HEK293 (cell line): ENCODE data around the gene NPTXR.

Experiments used
- CTCF ChIA-PET: fragments of 350-600 bp; formaldehyde crosslinking; extraction: SDS; loops from one replicate; lab custom pipeline; 2021; ENCODE audit warnings: antibody characterized with exemption; lab: Yijun Ruan, JAX
- POLR2A ChIA-PET: fragments of 300-600 bp; formaldehyde crosslinking; extraction: SDS; loops from one replicate; lab custom pipeline; 2020; ENCODE audit warnings: antibody characterized with exemption, inconsistent platforms; lab: Yijun Ruan, JAX
- H3K27ac ChIP-seq: fragments of 200-500 bp; sonication (Bioruptor generic); 2 replicates; pipeline ENCODE4 v1.5.1; 2014; ENCODE audit warnings: low read depth, low read length, control low read depth, inconsistent platforms; ENCODE audit errors: extremely low read depth
- H3K36me3 ChIP-seq, 2 experiments: fragments of 200-500 bp in 1 of 2; sonication (Bioruptor generic) in 1 of 2; 1 replicate in 1 of 2; 2 replicates in 1 of 2; pipeline ENCODE4 v1.5.1; 2014 to 2017; ENCODE audit warnings: inconsistent platforms in 2 of 2, low read length in 2 of 2; ENCODE audit not compliant: control insufficient read depth in 2 of 2, insufficient read depth in 1 of 2
- H3K4me1 ChIP-seq: fragments of 200-500 bp; sonication (Bioruptor generic); 2 replicates; pipeline ENCODE4 v1.5.1; 2014; ENCODE audit warnings: mild to moderate bottlenecking, low read length, inconsistent platforms; ENCODE audit not compliant: control insufficient read depth, insufficient read depth
- H3K4me3 ChIP-seq: 2 replicates; pipeline ENCODE4 v1.5.1; 2011; ENCODE audit warnings: low read depth, mild to moderate bottlenecking, control low read depth, low read length, moderate library complexity
- H3K9me3 ChIP-seq: fragments of 200-500 bp; sonication (Bioruptor generic); 2 replicates; pipeline ENCODE4 v1.5.1; 2014; ENCODE audit warnings: low read depth, low read length, inconsistent platforms; ENCODE audit not compliant: control insufficient read depth, insufficient read depth
- GFI1B ChIP-seq: fragments of 450-650 bp; formaldehyde crosslinking; IDR thresholded peaks from 2 replicates; pipeline ENCODE4 v1.5.1; 2016; ENCODE audit warnings: missing biosample characterization, missing genetic modification characterization
- GLI4 ChIP-seq: fragments of 450-650 bp; formaldehyde crosslinking; IDR thresholded peaks from 2 replicates; pipeline ENCODE4 v1.5.1; 2016; ENCODE audit warnings: missing biosample characterization, missing genetic modification characterization
- OVOL3 ChIP-seq: fragments of 450-650 bp; formaldehyde crosslinking; IDR thresholded peaks from 2 replicates; pipeline ENCODE4 v1.5.1; 2016; ENCODE audit warnings: missing biosample characterization, missing genetic modification characterization
- ZNF19 ChIP-seq: fragments of 450-650 bp; formaldehyde crosslinking; IDR thresholded peaks from 2 replicates; pipeline ENCODE4; 2016; ENCODE audit warnings: missing biosample characterization, missing genetic modification characterization, low read depth
- ZNF302 ChIP-seq: fragments of 450-650 bp; formaldehyde crosslinking; IDR thresholded peaks from 2 replicates; pipeline ENCODE4 v1.5.1; 2016; ENCODE audit warnings: missing biosample characterization, missing genetic modification characterization, low read depth
- ZNF404 ChIP-seq: fragments of 450-650 bp; formaldehyde crosslinking; IDR thresholded peaks from 2 replicates; pipeline ENCODE4 v1.5.1; 2017; ENCODE audit warnings: missing biosample characterization, missing genetic modification characterization
- ZNF433 ChIP-seq: fragments of 450-650 bp; formaldehyde crosslinking; IDR thresholded peaks from 2 replicates; pipeline ENCODE4 v1.5.1; 2016; ENCODE audit warnings: missing biosample characterization, missing genetic modification characterization, low read depth
- ZNF501 ChIP-seq: fragments of 450-650 bp; formaldehyde crosslinking; IDR thresholded peaks from 2 replicates; pipeline ENCODE4 v1.5.1; 2016; ENCODE audit warnings: missing biosample characterization, missing genetic modification characterization
- ZNF510 ChIP-seq: fragments of 450-650 bp; formaldehyde crosslinking; IDR thresholded peaks from 2 replicates; pipeline ENCODE4 v1.5.1; 2018; ENCODE audit warnings: mild to moderate bottlenecking, missing genetic modification characterization, missing biosample characterization; ENCODE audit not compliant: insufficient replicate concordance
- ZNF548 ChIP-seq: fragments of 450-650 bp; formaldehyde crosslinking; IDR thresholded peaks from 2 replicates; pipeline ENCODE4 v1.5.1; 2016; ENCODE audit warnings: missing biosample characterization, missing genetic modification characterization
- ZNF561 ChIP-seq: fragments of 450-650 bp; IDR thresholded peaks from 2 replicates; pipeline ENCODE4 v1.5.1; 2018; ENCODE audit warnings: missing biosample characterization, missing genetic modification characterization, borderline replicate concordance
- ZNF571 ChIP-seq: fragments of 450-650 bp; formaldehyde crosslinking; IDR thresholded peaks from 2 replicates; pipeline ENCODE4 v1.5.0; 2017; ENCODE audit warnings: missing biosample characterization, missing genetic modification characterization
- ZNF677 ChIP-seq: fragments of 450-650 bp; IDR thresholded peaks from 2 replicates; pipeline ENCODE4 v1.5.0; 2018; ENCODE audit warnings: missing biosample characterization, mild to moderate bottlenecking, missing genetic modification characterization, moderate library complexity
- TF ChIP-seq, protein P1 (sequence below): fragments of 450-650 bp; formaldehyde crosslinking; IDR thresholded peaks from 2 replicates; pipeline ENCODE4 v1.5.1; 2016; ENCODE audit warnings: missing biosample characterization, missing genetic modification characterization
- TF ChIP-seq, protein P2 (sequence below): fragments of 450-650 bp; formaldehyde crosslinking; IDR thresholded peaks from 2 replicates; pipeline ENCODE4 v1.5.1; 2016; ENCODE audit warnings: missing biosample characterization, missing genetic modification characterization
- TF ChIP-seq, protein P3 (sequence below): fragments of 450-650 bp; formaldehyde crosslinking; IDR thresholded peaks from 2 replicates; pipeline ENCODE4 v1.5.1; 2016; ENCODE audit warnings: missing biosample characterization, missing genetic modification characterization, borderline replicate concordance
- TF ChIP-seq, protein P4 (sequence below): fragments of 450-650 bp; formaldehyde crosslinking; IDR thresholded peaks from 2 replicates; pipeline ENCODE4 v1.5.1; 2016; ENCODE audit warnings: missing biosample characterization, missing genetic modification characterization
- TF ChIP-seq, protein P5 (sequence below): fragments of 450-650 bp; formaldehyde crosslinking; IDR thresholded peaks from 2 replicates; pipeline ENCODE4 v1.5.1; 2017; ENCODE audit warnings: missing biosample characterization, missing genetic modification characterization

Gene NPTXR

DNA sequence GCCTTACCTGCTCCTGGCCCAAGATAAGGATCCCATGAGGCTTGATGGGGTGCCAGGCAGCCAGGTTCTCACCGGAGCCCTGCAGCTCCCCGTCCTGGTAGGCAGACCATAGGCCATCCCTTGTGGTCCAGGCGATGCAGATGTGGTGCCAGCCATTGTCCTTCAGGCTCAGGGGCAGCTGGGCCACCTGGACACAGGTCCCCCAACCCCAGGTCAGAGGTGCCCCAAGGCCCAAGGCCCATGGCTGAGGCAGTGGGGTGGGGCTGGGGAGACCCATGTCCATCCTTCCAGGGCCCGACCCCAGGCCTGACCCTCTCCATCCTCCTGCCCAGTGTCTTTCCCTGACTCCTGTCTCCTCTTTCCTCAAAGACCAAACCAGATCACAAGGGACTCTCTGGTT lies 20.8 kb downstream of the NPTXR start:
- H3K4me1 ChIP-seq = no peaks in the 10 kb centered on the region
- H3K4me3 ChIP-seq = no peak overlapping the region
- H3K36me3 ChIP-seq = no peaks in the 10 kb centered on the region
- CTCF ChIA-PET = interaction anchor here (0.9 kb wide), 1 partner anchor 18 kb away, joined by 4 read pairs; no protein-coding TSS in a partner anchor
- POLR2A ChIA-PET = no interaction called here
- no peaks in the 10 kb centered on the region for H3K9me3 ChIP-seq
- no peak overlapping the region for H3K27ac ChIP-seq
- TF ChIP-seq, protein P1, sequence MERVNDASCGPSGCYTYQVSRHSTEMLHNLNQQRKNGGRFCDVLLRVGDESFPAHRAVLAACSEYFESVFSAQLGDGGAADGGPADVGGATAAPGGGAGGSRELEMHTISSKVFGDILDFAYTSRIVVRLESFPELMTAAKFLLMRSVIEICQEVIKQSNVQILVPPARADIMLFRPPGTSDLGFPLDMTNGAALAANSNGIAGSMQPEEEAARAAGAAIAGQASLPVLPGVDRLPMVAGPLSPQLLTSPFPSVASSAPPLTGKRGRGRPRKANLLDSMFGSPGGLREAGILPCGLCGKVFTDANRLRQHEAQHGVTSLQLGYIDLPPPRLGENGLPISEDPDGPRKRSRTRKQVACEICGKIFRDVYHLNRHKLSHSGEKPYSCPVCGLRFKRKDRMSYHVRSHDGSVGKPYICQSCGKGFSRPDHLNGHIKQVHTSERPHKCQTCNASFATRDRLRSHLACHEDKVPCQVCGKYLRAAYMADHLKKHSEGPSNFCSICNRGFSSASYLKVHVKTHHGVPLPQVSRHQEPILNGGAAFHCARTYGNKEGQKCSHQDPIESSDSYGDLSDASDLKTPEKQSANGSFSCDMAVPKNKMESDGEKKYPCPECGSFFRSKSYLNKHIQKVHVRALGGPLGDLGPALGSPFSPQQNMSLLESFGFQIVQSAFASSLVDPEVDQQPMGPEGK = no peak
- TF ChIP-seq ZNF548 (tag by site-specific recombination) = no peak

DNA sequence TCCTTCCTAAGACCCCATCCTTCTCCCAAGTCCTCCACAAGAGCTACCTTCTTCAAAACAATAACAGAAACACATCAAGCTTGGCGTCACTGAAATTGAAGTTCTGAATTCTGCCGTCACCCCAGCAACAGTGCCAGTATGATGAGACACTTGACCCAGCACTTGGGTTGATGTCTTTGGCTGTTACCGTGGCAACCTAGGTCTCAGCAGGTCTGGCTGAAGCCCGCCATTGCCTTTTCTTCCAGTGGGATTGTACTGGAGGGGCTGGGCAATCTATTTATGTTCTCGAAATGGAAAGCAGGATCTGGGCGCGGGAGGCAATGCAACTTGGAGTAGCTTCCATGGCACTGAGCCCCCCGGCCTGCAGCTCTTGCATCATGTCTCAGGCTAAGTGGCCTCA lies 23.8 kb downstream of the NPTXR start:
- Histone ChIP-seq H3K9me3 (no peaks in the 10 kb centered on the region), H3K4me3 (no peak overlapping the region), H3K27ac (no peak overlapping the region), H3K4me1 (no peaks in the 10 kb centered on the region), H3K36me3 (no peaks in the 10 kb centered on the region)
- CTCF ChIA-PET = interaction anchor here (1.5 kb wide), 1 partner anchor 51 kb away, joined by 3 read pairs; no protein-coding TSS in a partner anchor
- POLR2A ChIA-PET = no interaction called here
- TF ChIP-seq ZNF571 (tag by site-specific recombination) (no peak), ZNF561 (tag by site-specific recombination) (no peak), ZNF404 (no peak), ZNF677 (tag by site-specific recombination) (no peak), ZNF433 (tag by site-specific recombination) (no peak), ZNF19 (tag by site-specific recombination) (no peak), ZNF501 (tag by site-specific recombination) (no peak)
- TF ChIP-seq, protein P2, sequence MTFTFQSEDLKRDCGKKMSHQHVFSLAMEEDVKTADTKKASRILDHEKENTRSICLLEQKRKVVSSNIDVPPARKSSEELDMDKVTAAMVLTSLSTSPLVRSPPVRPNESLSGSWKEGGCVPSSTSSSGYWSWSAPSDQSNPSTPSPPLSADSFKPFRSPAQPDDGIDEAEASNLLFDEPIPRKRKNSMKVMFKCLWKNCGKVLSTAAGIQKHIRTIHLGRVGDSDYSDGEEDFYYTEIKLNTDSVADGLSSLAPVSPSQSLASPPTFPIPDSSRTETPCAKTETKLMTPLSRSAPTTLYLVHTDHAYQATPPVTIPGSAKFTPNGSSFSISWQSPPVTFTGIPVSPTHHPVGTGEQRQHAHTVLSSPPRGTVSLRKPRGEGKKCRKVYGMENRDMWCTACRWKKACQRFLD (tag by site-specific recombination) = no peak
- TF ChIP-seq, protein P3, sequence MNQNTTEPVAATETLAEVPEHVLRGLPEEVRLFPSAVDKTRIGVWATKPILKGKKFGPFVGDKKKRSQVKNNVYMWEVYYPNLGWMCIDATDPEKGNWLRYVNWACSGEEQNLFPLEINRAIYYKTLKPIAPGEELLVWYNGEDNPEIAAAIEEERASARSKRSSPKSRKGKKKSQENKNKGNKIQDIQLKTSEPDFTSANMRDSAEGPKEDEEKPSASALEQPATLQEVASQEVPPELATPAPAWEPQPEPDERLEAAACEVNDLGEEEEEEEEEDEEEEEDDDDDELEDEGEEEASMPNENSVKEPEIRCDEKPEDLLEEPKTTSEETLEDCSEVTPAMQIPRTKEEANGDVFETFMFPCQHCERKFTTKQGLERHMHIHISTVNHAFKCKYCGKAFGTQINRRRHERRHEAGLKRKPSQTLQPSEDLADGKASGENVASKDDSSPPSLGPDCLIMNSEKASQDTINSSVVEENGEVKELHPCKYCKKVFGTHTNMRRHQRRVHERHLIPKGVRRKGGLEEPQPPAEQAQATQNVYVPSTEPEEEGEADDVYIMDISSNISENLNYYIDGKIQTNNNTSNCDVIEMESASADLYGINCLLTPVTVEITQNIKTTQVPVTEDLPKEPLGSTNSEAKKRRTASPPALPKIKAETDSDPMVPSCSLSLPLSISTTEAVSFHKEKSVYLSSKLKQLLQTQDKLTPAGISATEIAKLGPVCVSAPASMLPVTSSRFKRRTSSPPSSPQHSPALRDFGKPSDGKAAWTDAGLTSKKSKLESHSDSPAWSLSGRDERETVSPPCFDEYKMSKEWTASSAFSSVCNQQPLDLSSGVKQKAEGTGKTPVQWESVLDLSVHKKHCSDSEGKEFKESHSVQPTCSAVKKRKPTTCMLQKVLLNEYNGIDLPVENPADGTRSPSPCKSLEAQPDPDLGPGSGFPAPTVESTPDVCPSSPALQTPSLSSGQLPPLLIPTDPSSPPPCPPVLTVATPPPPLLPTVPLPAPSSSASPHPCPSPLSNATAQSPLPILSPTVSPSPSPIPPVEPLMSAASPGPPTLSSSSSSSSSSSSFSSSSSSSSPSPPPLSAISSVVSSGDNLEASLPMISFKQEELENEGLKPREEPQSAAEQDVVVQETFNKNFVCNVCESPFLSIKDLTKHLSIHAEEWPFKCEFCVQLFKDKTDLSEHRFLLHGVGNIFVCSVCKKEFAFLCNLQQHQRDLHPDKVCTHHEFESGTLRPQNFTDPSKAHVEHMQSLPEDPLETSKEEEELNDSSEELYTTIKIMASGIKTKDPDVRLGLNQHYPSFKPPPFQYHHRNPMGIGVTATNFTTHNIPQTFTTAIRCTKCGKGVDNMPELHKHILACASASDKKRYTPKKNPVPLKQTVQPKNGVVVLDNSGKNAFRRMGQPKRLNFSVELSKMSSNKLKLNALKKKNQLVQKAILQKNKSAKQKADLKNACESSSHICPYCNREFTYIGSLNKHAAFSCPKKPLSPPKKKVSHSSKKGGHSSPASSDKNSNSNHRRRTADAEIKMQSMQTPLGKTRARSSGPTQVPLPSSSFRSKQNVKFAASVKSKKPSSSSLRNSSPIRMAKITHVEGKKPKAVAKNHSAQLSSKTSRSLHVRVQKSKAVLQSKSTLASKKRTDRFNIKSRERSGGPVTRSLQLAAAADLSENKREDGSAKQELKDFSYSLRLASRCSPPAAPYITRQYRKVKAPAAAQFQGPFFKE (tag by site-specific recombination) = no peak
- TF ChIP-seq, all 188 proteins: peak for 0

DNA sequence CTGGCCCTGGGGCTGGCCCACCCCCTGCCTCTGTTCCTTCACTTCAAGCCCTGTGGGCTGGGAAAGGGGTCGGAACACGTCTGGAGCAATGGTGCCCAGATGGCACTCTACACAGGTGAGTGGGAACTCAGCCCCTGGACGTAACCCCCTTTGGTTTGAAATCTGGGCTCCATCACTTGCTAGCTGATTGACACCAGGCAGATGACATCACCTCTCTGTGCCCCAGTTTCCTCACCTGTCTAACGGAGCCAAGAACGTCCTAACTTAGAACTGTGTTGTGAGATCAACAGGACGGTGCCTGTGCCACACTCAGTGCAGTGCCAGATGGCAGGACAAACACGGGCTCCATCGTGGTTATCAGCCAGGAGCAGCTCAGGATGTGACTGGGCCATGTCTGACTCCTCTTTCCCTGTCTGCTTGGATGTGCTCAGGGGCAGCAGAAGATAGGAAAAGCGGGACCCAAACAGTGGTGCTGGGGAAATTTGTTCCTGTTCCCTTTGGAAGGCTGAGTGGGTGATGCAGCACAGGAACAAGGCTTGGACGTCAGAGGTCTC lies 24.4 kb downstream of the NPTXR start:
- Histone ChIP-seq H3K4me1 (no peaks in the 10 kb centered on the region), H3K27ac (no peak overlapping the region), H3K9me3 (no peaks in the 10 kb centered on the region), H3K36me3 (no peaks in the 10 kb centered on the region), H3K4me3 (no peak overlapping the region)
- ChIA-PET POLR2A (no interaction called here), CTCF (interaction anchor here (1.5 kb wide), 1 partner anchor 50 kb away, joined by 3 read pairs; no protein-coding TSS in a partner anchor)
- TF ChIP-seq, protein P4, sequence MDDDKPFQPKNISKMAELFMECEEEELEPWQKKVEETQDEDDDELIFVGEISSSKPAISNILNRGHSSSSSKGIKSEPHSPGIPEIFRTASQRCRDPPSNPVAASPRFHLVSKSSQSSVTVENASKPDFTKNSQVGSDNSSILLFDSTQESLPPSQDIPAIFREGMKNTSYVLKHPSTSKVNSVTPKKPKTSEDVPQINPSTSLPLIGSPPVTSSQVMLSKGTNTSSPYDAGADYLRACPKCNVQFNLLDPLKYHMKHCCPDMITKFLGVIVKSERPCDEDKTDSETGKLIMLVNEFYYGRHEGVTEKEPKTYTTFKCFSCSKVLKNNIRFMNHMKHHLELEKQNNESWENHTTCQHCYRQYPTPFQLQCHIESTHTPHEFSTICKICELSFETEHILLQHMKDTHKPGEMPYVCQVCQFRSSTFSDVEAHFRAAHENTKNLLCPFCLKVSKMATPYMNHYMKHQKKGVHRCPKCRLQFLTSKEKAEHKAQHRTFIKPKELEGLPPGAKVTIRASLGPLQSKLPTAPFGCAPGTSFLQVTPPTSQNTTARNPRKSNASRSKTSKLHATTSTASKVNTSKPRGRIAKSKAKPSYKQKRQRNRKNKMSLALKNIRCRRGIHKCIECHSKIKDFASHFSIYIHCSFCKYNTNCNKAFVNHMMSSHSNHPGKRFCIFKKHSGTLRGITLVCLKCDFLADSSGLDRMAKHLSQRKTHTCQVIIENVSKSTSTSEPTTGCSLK = no peak
- TF ChIP-seq, protein P5, sequence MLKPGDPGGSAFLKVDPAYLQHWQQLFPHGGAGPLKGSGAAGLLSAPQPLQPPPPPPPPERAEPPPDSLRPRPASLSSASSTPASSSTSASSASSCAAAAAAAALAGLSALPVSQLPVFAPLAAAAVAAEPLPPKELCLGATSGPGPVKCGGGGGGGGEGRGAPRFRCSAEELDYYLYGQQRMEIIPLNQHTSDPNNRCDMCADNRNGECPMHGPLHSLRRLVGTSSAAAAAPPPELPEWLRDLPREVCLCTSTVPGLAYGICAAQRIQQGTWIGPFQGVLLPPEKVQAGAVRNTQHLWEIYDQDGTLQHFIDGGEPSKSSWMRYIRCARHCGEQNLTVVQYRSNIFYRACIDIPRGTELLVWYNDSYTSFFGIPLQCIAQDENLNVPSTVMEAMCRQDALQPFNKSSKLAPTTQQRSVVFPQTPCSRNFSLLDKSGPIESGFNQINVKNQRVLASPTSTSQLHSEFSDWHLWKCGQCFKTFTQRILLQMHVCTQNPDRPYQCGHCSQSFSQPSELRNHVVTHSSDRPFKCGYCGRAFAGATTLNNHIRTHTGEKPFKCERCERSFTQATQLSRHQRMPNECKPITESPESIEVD (tag by site-specific recombination) = no peak
- TF ChIP-seq ZNF510 (tag by site-specific recombination) (no peak), GLI4 (tag by site-specific recombination) (no peak), ZNF548 (tag by site-specific recombination) (no peak), OVOL3 (tag by site-specific recombination) (no peak), GFI1B (tag by site-specific recombination) (no peak), ZNF302 (tag by site-specific recombination) (no peak)
